GM19328 (cell line): ENCODE measurements around the gene ZNF22.

Experiments
- ATAC-seq: cut with Tn5 transposase; IDR thresholded peaks from one replicate; pipeline ENCODE4 v1.9.1; 2021; ENCODE audit warnings: mild to moderate bottlenecking, moderate library complexity; ENCODE audit not compliant: unreplicated experiment

ZNF22 gene

DNA sequence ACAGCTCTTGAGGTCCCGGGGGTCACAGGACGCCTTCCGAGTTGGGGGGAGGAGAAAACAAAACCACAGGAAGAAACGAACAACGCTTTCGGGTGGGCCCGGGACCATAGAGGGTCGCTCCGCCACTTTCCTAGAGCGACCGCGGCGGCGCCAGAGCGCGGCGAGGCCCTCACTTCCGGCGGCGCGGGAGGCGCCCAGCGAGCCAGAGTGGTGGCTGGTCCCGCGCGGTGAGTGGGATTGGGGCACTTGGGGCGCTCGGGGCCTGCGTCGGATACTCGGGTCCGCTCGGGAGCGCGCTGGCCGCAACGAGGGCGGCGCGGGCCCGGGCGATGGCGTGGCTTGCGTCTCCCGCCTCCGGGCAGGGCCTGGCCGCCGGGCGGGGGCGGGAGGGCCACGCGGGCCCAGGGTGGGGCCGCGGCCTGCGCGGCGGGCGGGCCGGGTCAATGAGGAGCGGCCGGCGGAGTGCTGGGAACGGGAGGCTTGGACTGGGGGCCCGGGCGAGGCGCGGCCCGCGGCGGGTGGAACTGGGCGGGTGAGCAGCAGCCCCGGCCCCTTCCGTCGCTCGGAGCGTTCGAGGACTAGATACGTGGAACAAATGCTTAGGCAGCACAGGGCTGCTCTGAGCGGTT lies at the start of gene ZNF22:
Gene ZNF22 (plus strand): TSS at position 172 of the 629 bp plus-strand sequence. CDS start 2,446 bp downstream, outside the sequence.
- ATAC-seq: peak; percentile 68

DNA sequence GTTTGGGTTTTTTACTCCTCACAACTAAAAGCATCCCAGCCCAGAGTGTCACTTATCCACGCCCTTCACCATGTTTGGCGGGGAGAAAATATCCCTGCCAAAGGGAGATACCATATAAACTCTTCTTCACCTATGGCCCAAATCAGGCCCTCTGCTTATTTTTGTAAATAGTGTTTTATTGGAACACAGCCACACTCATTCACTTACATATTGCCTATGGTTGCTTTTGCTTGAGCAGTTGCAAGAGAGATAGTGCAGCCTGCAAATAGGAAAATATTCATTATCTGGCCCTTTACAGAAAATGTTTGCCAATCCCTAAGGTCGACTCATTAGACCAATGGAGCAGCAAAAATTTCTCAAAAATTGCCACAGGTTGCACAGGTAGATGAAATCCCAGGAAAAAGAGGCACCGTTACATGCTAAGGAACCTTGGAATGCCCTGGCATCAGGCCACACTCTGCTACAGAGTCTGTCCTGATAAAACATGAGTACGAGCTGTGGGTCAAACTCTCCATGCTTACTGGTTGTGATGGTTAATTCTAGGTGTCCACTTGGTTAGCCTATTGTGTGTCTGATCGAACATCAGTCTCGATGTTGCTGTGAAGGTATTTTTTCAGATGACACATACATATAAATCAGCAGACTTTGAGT lies 49.0 kb upstream of the ZNF22 start:
- no peak for ATAC-seq

DNA sequence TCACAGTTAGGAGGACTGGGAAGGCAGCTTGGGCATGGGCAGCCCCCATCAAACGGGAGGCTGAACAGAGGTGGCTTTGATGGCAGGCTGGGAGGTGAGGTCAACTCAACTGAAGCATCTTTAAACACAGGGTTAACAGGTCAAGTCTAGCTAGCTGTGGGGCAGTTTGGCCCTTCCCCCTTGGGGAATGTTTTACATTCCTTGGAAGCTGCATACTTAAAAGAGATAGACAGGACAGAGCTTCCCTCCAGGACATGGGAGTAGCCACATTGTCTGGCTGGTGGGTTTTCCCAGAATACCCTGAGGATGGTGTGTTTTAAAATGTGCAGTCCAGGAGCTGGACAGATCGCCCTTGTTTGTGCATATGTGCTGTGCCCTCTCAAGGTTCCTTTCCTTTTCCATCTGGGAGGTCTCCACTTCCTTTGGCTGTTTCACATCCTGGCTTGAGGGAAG lies 47.9 kb upstream of the ZNF22 start:
- no peak for ATAC-seq

DNA sequence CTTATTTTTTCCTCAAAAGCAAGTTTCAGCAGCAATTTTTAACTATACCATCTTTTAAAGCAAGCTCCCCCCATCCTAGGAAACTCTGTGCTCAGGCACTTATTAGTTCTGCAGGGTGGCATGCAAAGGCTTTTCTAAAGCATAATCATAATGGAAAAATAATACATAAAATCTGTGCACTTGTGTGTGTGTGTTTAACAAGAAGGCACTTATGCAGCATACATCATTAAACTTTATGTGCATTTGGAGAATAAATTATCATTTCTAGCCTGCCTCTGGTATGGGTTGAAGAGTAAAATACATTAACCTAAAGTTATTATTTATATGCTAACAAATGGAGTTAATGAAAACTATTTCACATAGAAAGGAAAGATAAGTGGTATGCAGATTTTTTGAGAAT lies 46.7 kb upstream of the ZNF22 start:
- ATAC-seq: no peak

DNA sequence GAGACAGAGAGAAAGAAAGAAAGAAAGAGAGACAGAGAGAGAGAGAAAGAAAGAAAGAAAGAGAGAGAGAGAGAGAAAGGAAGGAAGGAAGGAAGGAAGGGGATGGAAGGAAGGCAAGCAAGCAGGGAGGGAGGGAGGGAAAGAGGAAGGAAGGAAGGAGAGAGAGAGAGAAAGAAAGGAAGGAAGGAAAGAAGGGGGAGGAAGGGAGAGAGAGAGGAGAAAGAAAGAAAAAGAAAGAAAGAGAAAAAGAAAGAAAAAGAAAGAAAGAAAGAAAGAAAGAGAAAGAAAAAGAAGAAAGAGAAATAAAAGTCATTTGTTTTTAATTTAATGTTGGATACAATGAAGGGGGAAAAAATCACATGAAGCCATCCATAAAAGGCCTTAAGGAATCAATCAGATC lies 45.8 kb upstream of the ZNF22 start:
- no peak for ATAC-seq

DNA sequence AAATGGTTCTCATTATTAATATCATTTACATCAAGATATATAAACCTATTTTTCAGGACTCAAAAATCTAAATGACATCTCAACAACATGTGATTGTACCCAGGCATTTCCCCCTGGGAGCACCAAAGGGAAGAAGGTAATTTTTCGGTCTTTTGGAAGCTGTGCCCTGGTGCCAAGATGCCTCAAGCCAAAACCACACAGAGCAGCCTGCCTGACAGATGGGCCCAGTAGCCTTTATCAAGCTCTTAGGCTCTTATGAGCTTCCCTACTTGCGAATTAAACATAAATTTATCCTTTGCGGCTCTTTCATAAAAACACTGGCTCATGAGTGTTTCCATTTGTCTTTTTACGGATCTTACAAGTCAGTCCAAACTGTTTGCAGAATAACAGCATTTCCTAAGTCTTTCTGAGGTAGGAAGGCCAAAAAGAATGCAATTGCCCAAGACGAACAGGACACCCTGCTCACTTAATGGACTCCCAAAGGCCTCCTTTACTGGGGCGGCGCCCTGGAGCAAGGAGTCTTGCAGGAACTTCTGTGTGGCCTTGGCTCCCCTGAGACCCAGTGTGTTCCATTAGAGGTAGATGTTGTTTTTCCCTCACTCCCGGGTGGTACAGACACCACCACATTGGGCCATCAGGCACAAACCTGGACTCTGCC lies 45.2 kb upstream of the ZNF22 start:
- ATAC-seq: no peak

DNA sequence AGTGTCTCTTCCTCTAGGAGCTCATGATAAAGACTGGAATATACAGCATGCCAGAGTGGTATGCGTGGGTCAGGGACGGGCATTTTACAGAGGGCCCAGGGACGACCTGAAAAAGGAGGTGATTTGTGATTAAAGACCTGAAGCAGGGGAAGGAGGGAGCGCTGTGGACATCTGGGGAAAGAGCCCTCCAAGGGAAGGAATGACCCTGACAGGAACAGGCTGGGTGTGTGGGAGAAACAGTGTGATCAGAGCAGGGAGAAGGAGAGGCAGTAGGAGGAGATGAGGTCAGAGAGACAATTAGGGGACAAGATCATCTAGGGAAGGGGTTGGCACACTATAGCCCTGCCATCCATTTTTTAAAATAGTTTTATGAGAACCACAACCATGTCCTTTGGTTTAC lies 44.5 kb upstream of the ZNF22 start:
- ATAC-seq: no peak

DNA sequence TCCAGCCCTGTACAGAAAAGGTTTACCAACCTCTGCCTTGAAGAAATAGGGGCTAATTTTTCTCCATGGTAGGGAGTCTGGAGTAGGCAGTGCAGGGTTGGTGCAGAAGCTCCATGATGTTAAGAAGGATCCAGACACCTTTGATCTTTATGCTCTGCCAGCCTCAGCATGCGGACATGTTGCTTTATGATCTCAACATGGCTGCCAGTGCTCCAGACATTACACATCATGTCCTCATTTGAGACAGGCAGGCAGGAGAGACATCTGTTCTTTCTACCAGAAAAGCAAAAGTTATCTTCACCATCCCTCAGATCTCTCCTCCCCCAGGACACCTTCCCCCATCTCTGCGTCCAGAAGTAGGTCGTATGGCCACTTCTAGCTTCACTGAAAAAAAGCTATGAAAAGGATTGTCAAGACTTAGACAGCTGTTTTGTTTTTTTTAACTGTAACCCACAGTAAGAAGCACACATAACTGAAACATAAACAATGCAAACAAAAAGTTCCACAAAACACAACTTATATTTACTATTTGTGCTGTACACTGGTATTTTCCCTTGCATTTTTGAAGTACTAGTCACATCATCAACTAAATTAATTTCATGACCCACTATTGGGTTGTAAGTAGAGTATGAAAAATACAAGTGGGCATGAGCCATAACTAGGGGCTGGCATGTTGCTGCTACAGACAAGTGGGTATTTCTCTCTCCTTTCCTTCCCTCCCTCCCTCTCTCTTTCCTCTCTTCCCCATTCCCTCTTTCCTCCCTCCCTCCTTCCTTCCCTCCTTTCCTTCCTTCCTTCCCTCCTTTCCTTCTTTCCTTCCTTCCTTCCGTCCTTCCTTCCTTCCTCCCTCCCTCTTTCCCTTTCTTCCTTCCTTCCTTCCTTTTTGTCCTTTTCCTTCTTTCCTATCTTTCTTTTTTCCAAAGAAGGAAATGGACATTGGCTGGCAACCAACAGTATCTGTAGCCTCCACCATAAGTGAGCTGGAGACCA lies 43.7 kb upstream of the ZNF22 start:
- no peak for ATAC-seq

DNA sequence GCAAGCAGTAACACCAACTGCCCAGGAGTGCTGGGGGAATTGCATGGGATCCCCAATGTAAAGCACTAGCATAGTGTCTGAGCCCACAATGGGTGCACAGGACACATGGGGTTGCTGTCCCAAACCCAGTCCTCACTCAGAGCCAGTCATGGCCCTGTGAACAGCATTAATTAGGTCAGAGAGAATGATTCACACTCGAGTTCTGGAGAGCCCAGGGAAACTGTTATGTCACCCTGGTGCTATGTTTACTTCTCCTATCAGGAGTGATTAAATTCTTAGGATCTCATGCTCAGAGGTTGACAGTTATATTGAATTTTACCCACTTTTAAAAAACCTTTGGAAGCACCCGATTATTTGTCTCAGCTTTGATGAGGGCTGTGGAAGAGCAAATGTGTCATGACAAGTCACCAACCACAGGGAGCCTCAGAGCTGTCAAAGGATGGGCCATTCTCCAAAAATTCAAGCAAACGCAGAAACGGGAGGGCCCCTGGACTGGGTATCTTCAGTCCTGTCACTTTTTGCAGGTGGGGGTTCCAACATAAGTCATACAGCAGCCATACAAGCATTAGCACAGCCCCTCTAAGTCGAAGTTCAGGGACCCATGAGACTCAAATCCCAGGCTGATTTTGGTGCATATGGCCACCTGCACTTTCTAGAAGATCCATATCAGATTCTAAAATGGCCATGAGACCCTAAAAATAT lies 42.4 kb upstream of the ZNF22 start:
- ATAC-seq: no peak

DNA sequence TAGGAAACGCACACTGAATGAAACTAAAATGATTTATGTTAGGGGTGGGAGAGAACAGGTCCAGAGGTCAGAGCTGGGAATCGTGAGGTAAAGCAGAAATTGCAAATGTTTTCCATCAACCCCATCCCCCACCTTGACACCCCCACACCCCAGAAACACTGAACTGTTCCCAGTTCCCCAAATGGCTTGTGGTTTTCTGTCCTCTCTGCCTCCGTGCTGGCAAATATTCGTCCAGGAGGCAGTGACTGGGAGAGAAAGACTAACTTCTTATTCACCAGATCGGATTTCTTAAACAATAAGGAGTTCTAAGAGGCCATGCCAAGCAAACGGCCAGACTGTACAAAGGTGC lies 41.9 kb upstream of the ZNF22 start:
- ATAC-seq: no peak

DNA sequence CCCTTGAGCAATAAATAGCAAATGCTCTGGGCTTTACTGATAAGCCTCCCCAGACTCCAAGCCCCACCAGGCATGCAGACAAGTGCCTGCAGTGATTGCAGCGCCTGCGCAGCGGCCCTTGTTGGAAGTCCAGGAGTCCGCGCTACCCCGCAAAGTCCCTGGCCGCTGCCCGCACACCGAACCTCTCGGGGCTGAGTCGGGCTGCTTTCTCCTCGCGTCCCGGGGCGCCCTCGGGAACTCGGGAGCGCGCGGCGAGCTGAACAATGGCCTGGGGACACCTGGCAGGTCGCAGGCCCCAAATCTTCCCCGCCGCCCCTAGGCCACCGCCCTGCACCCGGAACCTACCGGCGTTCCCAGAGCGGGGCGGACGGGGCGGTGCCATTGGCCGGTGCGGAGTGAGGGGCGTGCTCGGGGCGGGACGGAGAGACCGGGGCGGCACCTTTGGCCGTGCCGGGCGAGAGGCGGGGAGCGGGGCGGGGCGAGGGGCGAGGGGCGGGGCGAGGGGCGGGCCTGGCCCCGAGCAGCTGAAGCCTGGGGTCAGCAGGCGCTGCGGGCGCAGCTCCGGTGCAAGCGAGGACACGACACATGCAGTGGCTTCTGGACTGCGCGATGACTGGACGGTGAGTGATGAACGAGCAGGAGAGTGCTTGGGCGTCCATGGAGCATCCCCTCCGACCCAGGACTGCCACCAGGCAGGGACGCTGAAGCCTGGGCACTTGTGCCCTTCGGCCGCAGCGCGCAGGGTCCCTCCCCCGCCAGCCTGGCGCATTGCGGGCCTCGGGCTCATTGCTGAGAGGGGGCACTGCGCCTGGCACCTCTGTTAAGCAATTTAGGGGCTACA lies 41.3 kb upstream of the ZNF22 start, which contains the start of gene RASSF4:
Gene RASSF4 (plus strand): TSS at position 556 of the 841 bp plus-strand sequence. CDS start 10,401 bp downstream, outside the sequence.
- ATAC-seq: peak; percentile 98

DNA sequence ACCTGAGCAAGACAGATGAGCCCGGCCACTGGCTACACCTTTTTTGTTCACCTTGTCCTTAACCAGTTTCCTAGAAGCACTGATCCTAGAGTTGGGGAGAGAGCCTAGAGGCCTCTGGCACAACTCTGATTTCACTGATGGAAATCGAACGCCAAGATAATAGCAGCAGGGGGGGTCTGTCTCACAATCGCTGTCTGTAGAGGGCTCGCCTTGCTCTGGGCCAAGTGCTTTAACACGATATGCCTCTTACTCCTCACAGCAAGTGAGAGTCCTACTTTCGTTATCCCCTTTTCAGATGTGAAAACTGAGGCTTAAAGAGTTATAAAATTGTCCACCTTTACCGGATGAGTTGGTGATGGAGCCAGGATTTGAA lies 40.6 kb upstream of the ZNF22 start:
- ATAC-seq: no peak

DNA sequence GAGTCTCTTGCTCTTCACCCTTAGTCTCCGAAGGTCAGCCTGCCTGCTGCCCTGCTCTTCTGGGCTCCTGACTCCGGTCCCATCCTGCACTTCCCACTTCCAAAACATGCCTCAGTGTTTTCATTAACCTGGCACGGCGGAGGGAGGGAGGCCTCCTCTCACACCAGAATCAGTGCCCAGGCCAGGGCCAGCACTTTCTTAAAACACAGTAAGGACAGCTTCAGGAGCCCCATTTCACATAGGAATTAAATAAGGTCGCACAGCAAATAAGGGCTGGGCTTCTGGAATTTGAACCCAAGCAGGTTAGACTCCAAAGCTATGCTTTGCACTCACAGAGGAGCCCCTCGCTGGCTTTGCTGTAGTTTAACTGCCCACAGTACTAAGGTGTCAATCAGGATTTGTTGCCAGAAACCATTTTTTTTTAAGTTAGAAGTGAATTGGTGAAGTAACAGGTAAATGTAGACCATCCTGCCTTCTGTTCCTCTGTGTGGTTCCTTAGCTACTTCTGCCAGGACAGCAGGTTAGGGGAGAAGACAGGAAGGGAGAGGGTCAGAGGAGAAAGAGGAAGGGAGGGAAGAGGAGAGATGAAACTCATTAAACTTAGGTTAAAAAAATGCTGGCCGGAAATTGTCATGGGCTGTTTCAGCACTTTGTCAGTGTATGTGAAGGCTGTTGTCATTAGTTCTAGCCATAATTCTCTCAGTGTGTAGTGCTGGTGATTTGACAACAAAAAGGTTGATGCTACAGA lies 40.1 kb upstream of the ZNF22 start:
- no peak for ATAC-seq

DNA sequence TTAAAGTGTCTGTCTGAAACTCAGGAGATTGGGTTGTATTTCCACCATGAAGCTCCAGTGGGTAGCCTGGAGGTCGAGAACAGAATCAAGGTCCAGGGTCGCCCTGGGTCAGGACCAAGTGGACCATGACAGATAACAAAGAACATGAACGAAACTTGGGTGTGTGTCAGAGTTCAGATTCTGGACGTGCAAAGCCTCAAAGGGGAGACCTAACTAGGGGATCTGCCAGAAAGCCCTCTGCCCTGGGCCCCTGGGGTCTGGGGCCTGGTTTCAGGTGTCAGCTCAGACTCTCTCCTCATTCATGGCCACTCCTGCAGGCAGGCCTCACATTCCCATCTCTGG lies 39.5 kb upstream of the ZNF22 start:
- no peak for ATAC-seq

DNA sequence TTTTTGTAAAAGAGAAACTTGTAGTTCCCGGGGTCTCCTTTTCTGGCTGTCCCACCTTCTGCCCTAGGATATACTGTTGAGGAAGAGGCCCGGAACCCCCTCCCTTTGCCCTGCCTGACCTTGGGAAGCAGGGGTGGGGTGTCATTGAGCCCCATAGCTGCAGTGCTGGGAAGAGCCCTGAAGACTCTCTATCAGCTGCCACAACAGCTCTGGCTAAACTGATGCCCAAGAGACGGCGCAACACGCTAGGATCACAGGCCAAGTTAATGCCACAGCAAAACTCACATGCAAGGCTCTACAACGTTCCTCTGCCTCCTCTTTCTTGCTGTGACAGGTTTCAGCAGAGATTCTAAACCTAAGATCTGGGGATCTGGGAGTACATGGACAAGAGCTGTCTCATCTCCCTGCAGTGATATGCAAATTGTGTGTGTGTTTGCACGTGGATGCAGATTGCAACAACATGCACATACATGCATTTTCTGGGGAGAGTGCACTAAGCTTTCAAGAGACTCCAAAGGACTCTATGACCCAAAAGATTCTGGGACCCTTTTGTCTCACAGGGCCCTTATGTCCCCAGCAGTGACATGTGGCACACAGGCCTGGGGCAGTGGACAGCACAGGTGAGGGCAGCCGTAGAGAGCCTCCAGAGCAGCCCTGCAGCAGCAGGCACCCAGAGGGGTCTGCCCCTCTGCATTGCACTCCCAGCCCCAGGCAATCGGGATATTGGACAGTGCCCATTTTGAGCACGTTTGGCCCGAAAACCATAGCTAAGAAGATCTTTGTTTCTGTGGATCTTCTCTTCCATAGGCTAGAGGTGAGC lies 38.6 kb upstream of the ZNF22 start:
- ATAC-seq: no peak

DNA sequence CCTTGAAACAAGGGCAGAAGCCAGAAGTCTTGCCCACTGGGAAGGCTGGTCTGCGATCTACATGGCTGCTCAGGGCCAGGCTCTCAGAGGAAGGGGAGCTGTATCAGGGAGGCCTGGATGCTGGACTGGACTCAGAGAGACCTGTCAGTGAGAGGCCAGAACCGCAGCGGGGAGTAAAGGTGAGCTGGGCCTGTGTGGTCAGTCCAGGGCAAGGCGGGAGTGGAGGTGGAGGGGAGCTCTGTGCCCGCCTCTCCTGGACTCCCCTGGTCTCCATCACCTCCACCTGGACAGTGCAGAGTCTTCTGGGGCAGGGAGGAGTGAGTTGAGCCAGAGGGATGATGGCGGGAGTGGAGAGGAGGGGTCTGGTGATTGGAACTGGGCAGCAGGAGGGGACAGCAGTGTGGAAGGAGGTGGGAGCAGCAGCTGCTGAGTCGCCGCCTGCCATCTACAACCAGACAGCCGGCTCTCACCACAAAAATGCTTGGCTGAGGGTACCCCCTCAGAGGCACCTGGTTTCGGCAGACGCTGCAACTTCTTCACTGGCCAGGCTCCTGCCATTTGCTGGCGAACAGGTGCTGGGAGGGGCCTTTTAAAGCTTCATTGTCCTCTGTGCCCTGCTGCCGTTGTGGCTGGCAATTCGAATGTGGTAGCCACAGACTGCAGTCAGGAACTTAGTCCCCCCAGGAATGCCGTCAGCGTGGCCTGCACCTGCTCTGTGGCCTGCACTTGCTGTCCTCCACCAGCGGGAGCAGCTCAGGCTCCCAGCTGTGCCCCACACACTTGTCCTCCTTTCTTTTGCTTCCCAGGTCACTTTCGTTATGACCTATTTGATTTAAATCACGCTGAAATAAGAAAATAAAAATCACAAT lies 37.6 kb upstream of the ZNF22 start:
- ATAC-seq: no peak
